Testis (tissue), 3 donors: ENCODE measurements around the gene EPN1. TPM values are rescaled to one million over a fixed set of nuclear protein-coding genes. Genes with fewer than 3 reads are reported as not detected.
"Not testable (repeated sequence)": the region's sequence is repeated elsewhere in the genome, so short reads cannot be mapped to it uniquely, and the experiment has no call there.

ENCODE experiments used
- DNase-seq: peaks from one replicate; pipeline ENCODE4 v3.0.0-alpha.2; 2019
- H3K27ac ChIP-seq, 2 donors: fragments of 200-600 bp; sonication (generic); one replicate each; pipeline ENCODE4 v1.5.1; 2019
- H3K27me3 ChIP-seq: fragments of 200-600 bp; sonication (generic); one replicate; pipeline ENCODE4 v1.5.1; 2019
- H3K36me3 ChIP-seq: fragments of 200-600 bp; sonication (generic); one replicate; pipeline ENCODE4 v1.5.1; 2017; ENCODE audit warnings: low read depth; ENCODE audit errors: missing control alignments
- H3K4me1 ChIP-seq: fragments of 200-600 bp; sonication (generic); one replicate; pipeline ENCODE4 v1.5.1; 2019
- H3K4me3 ChIP-seq, 2 donors: fragments of 200-600 bp; sonication (generic); one replicate each; pipeline ENCODE4 v1.5.1; 2017 to 2019
- H3K9me3 ChIP-seq: fragments of 200-600 bp; sonication (generic); one replicate; pipeline ENCODE4 v1.5.1; 2017
- CTCF ChIP-seq, 3 experiments: fragments of 450-650 bp in 2 of 3; fragments of 200-600 bp in 1 of 3; sonication (generic) in 1 of 3; IDR thresholded peaks; one replicate each; pipeline ENCODE4 v1.5.1; 2016 to 2019; ENCODE audit warnings: antibody characterized with exemption in 3 of 3, mild to moderate bottlenecking in 2 of 3, moderate library complexity in 1 of 3
- POLR2A ChIP-seq: fragments of 450-650 bp; IDR thresholded peaks from one replicate; pipeline ENCODE4 v1.6.1; 2017; ENCODE audit warnings: antibody characterized with exemption, mild to moderate bottlenecking, moderate library complexity
- WGBS, 2 donors: methylation state at CpG; one replicate each; pipeline ENCODE4 v1.1.5; 2018; 5-methylcytosine and 5-hydroxymethylcytosine counted together
- intact Hi-C: fragments of 100-400 bp; cut with DNase I; formaldehyde crosslinking; loops from one replicate; pipeline ENCODE4 v1.15.1; 2023; ENCODE audit warnings: low total_unique reads
- polyA plus RNA-seq: library from polyadenylated mRNA; stranded (reverse); fragments of 350-450 nt; fragmentation: Illumina TruSeq; extraction: RNeasy Lipid Tissue Mini Kit (QIAGEN cat#74804); gene quantifications from one replicate; pipeline ENCODE4 v1.2.3, GENCODE V29; 2014; ENCODE audit warnings: low read depth, low replicate concordance; ENCODE audit not compliant: insufficient read depth
- small RNA-seq, 2 donors: library from RNA; depleted of rRNA; stranded (forward); fragments of <200 nt; gene quantifications; one replicate each; pipeline ENCODE3, GENCODE V24; 2016
- total RNA-seq, 2 donors: library from RNA; depleted of rRNA; stranded (reverse); fragments of >200 nt; gene quantifications; one replicate each; pipeline ENCODE4 v1.2.3, GENCODE V29; 2016

The EPN1 gene
- total and polyA plus RNA-seq, 3 donors from 2014 or later = 134 to 303 (median 176) TPM

DNA sequence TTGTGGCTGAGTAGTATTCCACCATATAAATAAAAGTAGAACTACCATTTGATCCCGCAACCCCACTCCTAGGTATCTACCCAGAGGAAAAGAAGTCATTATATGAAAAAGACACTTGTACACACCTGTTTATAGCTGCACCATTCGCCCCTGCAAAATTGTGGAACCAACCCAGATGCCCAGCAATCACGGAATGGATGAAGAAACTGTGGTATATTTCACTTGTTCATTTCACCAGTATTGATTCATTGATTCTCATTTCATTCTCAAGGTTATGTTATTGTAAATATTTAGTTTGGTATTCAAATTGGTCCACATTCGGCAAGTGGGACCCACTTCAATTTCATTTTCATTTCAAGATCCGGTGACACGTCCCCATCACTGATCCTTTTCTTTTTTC lies 75.7 kb downstream of the EPN1 start:
- H3K9me3 ChIP-seq = no peaks in the 10 kb centered on the region
- no peak overlapping the region for H3K27ac ChIP-seq
- H3K27me3 ChIP-seq = no peaks in the 10 kb centered on the region
- intact Hi-C loops = no loop called here
- no peak for TF ChIP-seq POLR2A
- TF ChIP-seq CTCF (IDR thresholded peaks at IDR 0.05) = no peak
- H3K4me1 ChIP-seq = no peaks in the 10 kb centered on the region
- H3K36me3 ChIP-seq = no peaks in the 10 kb centered on the region
- 53 to 72% methylated on average over 6 of the region's 6 CpGs for WGBS, 2 donors
- no peak overlapping the region for H3K4me3 ChIP-seq
- DNase-seq = no peak

DNA sequence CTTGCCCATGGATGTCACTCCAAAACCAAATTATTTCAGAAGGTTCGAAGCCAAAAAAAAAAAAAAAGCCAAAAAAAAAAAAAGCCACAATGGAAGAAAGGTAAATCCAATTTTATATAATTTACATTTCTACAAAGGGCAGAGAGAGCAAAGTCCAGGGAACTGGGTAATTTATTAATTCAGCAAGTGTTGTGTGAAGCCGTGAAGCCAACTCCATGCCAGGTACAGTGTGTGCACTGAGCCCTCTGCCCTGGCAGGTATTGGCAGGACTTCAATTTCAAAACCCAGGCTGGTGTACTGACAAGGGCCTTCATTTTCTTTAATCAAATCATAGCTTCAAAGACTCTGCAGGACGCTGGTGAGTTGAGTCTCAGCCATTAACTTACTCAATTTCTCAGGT lies 78.4 kb downstream of the EPN1 start:
- no peak for DNase-seq
- H3K27me3 ChIP-seq = no peaks in the 10 kb centered on the region
- intact Hi-C loops = no loop called here
- no peak for TF ChIP-seq POLR2A
- TF ChIP-seq CTCF (IDR thresholded peaks at IDR 0.05) = no peak
- no peaks in the 10 kb centered on the region for H3K4me1 ChIP-seq
- 68 to 72% methylated on average over 3 of the region's 3 CpGs for whole genome bisulfite sequencing, 2 donors
- H3K36me3 ChIP-seq = no peaks in the 10 kb centered on the region
- H3K9me3 ChIP-seq = no peaks in the 10 kb centered on the region
- H3K4me3 ChIP-seq = no peak overlapping the region
- no peak overlapping the region for H3K27ac ChIP-seq

- intact Hi-C loops, H3K27me3 ChIP-seq, H3K36me3 ChIP-seq, H3K9me3 ChIP-seq, H3K4me3 ChIP-seq, DNase-seq, H3K4me1 ChIP-seq, H3K27ac ChIP-seq: not testable (repeated sequence)
- WGBS, 2 donors = 84 to 86% methylated on average over 4 of the region's 4 CpGs
These were observed 81.8 kb downstream of the EPN1 start for GRCh38 chr19:55756808-55757207.

DNA sequence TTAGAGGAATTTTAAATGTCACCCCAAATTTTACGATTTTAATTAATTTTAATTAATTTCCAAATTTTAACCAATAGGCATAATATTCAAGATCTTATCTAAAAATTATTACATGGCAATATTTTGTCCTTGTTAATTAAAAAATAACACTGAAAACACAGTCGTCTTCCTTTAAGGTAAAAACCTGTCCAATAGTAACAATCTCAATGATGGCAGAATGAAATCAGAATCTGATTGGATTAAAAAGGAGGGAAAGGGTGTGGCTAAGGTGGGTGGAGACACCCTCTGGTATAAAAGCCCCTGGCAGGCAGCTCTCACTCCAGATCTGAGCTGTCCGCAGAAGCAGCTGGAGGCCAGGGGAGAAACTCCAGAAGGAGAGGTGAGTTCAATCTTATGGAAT lies 83.8 kb downstream of the EPN1 start, which contains the start of gene RFPL4A:
Gene RFPL4A, plus strand, starts transcription at position 301 of the 400 bp plus-strand sequence. CDS start 2,704 bp downstream, outside the sequence.
- DNase-seq, H3K4me1 ChIP-seq, H3K27ac ChIP-seq, intact Hi-C loops, H3K9me3 ChIP-seq, H3K36me3 ChIP-seq, H3K4me3 ChIP-seq, H3K27me3 ChIP-seq: not testable (repeated sequence)
- 63 to 80% methylated on average over 3 of the region's 3 CpGs for WGBS, 2 donors

Small RNA genes within 50 kb of the gene (small RNA-seq; reads per million reads assigned to genes)
- gene AC010525.2 = 0 reads per million in 2 donors

Other genes starting within 250 kb of the EPN1 start
- 1 to 10 TPM in 1 of 2 donors, under 1 TPM in 1; 0.43 to 1.0 TPM for gene SHISA7, start 231.9 kb upstream of the EPN1 start, total RNA-seq
- gene SHISA7, start 231.9 kb upstream of the EPN1 start, polyA plus RNA-seq = 0.45 TPM
- gene ISOC2, start 213.6 kb upstream of the EPN1 start, total RNA-seq = 10 to 100 TPM; 79.1 to 98.5 TPM
- 107 TPM for gene ISOC2, start 213.6 kb upstream of the EPN1 start, polyA plus RNA-seq
- gene C19orf85, start 210.5 kb upstream of the EPN1 start, total RNA-seq = not detected
- not detected for gene C19orf85, start 210.5 kb upstream of the EPN1 start, polyA plus RNA-seq
- gene ZNF628, start 198.6 kb upstream of the EPN1 start, total RNA-seq = 10 to 100 TPM; 31.3 to 53.7 TPM
- gene ZNF628, start 198.6 kb upstream of the EPN1 start, polyA plus RNA-seq = 33.8 TPM
- gene NAT14, start 190.0 kb upstream of the EPN1 start, total RNA-seq = 10 to 100 TPM; 12.0 to 16.0 TPM
- gene NAT14, start 190.0 kb upstream of the EPN1 start, polyA plus RNA-seq = 17.3 TPM
- gene SSC5D, start 186.8 kb upstream of the EPN1 start, total RNA-seq = 1 to 10 TPM; 6.4 to 6.9 TPM
- 10.7 TPM for gene SSC5D, start 186.8 kb upstream of the EPN1 start, polyA plus RNA-seq
- under 1 TPM; 0.87 to 0.99 TPM for gene SBK2, start 138.1 kb upstream of the EPN1 start, total RNA-seq
- gene SBK2, start 138.1 kb upstream of the EPN1 start, polyA plus RNA-seq = 1.3 TPM
- under 1 TPM; 0.39 to 0.81 TPM for gene SBK3, start 129.7 kb upstream of the EPN1 start, total RNA-seq
- gene SBK3, start 129.7 kb upstream of the EPN1 start, polyA plus RNA-seq = 0.34 TPM
- gene ZNF579, start 94.4 kb upstream of the EPN1 start, total RNA-seq = 1 to 10 TPM; 4.0 to 7.2 TPM
- gene ZNF579, start 94.4 kb upstream of the EPN1 start, polyA plus RNA-seq = 4.3 TPM
- gene FIZ1, start 75.7 kb upstream of the EPN1 start, total RNA-seq = 10 to 100 TPM; 16.5 to 17.4 TPM
- gene FIZ1, start 75.7 kb upstream of the EPN1 start, polyA plus RNA-seq = 8.5 TPM
- 10 to 100 TPM; 25.0 to 29.4 TPM for gene ZNF524, start 74.9 kb upstream of the EPN1 start, total RNA-seq
- gene ZNF524, start 74.9 kb upstream of the EPN1 start, polyA plus RNA-seq = 8.5 TPM
- gene ZNF865, start 69.6 kb upstream of the EPN1 start, total RNA-seq = 10 to 100 TPM; 12.2 to 14.5 TPM
- 4.7 TPM for gene ZNF865, start 69.6 kb upstream of the EPN1 start, polyA plus RNA-seq
- 10 to 100 TPM; 10.3 to 13.0 TPM for gene ZNF784, start 50.7 kb upstream of the EPN1 start, total RNA-seq
- gene ZNF784, start 50.7 kb upstream of the EPN1 start, polyA plus RNA-seq = 6.6 TPM
- gene ZNF580, start 34.2 kb upstream of the EPN1 start, total RNA-seq = 10 to 100 TPM; 37.6 to 38.0 TPM
- 21.7 TPM for gene ZNF580, start 34.2 kb upstream of the EPN1 start, polyA plus RNA-seq
- gene ZNF581, start 31.6 kb upstream of the EPN1 start, total RNA-seq = 10 to 100 TPM; 17.3 to 31.2 TPM
- 18.4 TPM for gene ZNF581, start 31.6 kb upstream of the EPN1 start, polyA plus RNA-seq
- gene CCDC106, start 27.0 kb upstream of the EPN1 start, total RNA-seq = 10 to 100 TPM; 57.0 to 84.9 TPM
- gene CCDC106, start 27.0 kb upstream of the EPN1 start, polyA plus RNA-seq = 34.5 TPM
- 100 to 1,000 TPM; 264 to 281 TPM for gene U2AF2, start 20.2 kb upstream of the EPN1 start, total RNA-seq
- 163 TPM for gene U2AF2, start 20.2 kb upstream of the EPN1 start, polyA plus RNA-seq
- under 1 TPM; 0.39 to 0.68 TPM for gene NLRP9, start 63.2 kb downstream of the EPN1 start, total RNA-seq
- gene NLRP9, start 63.2 kb downstream of the EPN1 start, polyA plus RNA-seq = 0.11 TPM
- gene RFPL4A, start 83.9 kb downstream of the EPN1 start, total RNA-seq = 1 to 10 TPM in 1 of 2 donors, under 1 TPM in 1; 0.31 to 1.8 TPM
- 2.5 TPM for gene RFPL4A, start 83.9 kb downstream of the EPN1 start, polyA plus RNA-seq
- gene RFPL4AL1, start 93.9 kb downstream of the EPN1 start, total RNA-seq = not detected
- gene RFPL4AL1, start 93.9 kb downstream of the EPN1 start, polyA plus RNA-seq = not detected
- gene NLRP11, start 156.8 kb downstream of the EPN1 start, total RNA-seq = 1 to 10 TPM; 3.9 to 4.3 TPM
- 2.3 TPM for gene NLRP11, start 156.8 kb downstream of the EPN1 start, polyA plus RNA-seq
- 10 to 100 TPM; 15.4 to 17.2 TPM for gene NLRP4, start 161.3 kb downstream of the EPN1 start, total RNA-seq
- 18.2 TPM for gene NLRP4, start 161.3 kb downstream of the EPN1 start, polyA plus RNA-seq